SU-DHL-6 (cell line): Measurements from ENCODE around the gene RAB9A.
"Not testable (repeated sequence)": the region's sequence is repeated elsewhere in the genome, so short reads cannot be mapped to it uniquely, and the experiment has no call there.

Experiments
- H2AFZ ChIP-seq: fragments of 200-600 bp; sonication (generic); 2 replicates; pipeline ENCODE4 v1.6.1; 2014; ENCODE audit warnings: low read depth, mild to moderate bottlenecking, moderate library complexity, mixed read lengths, antibody characterized with exemption, low read length; ENCODE audit not compliant: severe bottlenecking
- H3F3A ChIP-seq: fragments of 200-600 bp; shearing (Covaris generic); 2 replicates; pipeline ENCODE4 v1.6.0; 2016; ENCODE audit warnings: antibody characterized with exemption, mild to moderate bottlenecking; ENCODE audit not compliant: insufficient read depth
- H3K27ac ChIP-seq: fragments of 200-600 bp; sonication (generic); 2 replicates; pipeline ENCODE4 v1.5.1; 2016; ENCODE audit warnings: low read depth, mild to moderate bottlenecking, low read length, moderate library complexity, mixed read lengths
- H3K27me3 ChIP-seq: fragments of 200-600 bp; sonication (generic), shearing (Covaris generic); 2 replicates; pipeline ENCODE4 v1.6.0; 2014; ENCODE audit warnings: mild to moderate bottlenecking, low read length
- H3K36me3 ChIP-seq: fragments of 200-600 bp; sonication (generic); 2 replicates; pipeline ENCODE4 v1.6.1; 2014; ENCODE audit warnings: mild to moderate bottlenecking, low read length, mixed read lengths
- H3K4me2 ChIP-seq: fragments of 300-600, 200-600 bp; shearing (Covaris generic), sonication (generic); 2 replicates; pipeline ENCODE4 v1.6.0; 2014; ENCODE audit warnings: low read length, low read depth, mild to moderate bottlenecking; ENCODE audit not compliant: poor library complexity, severe bottlenecking
- H3K4me3 ChIP-seq: fragments of 200-600 bp; sonication (generic); 2 replicates; pipeline ENCODE4 v1.5.1; 2014; ENCODE audit warnings: antibody characterized with exemption, low read length, mild to moderate bottlenecking, mixed read lengths; ENCODE audit not compliant: insufficient read depth, poor library complexity, severe bottlenecking
- H3K79me2 ChIP-seq: fragments of 200-600 bp; sonication (generic); 2 replicates; pipeline ENCODE4 v1.6.1; 2014; ENCODE audit warnings: mild to moderate bottlenecking, low read length, moderate library complexity; ENCODE audit not compliant: insufficient read depth
- H3K9ac ChIP-seq: fragments of 200-600 bp; sonication (generic); 2 replicates; pipeline ENCODE4 v1.7.0; 2014; ENCODE audit warnings: mild to moderate bottlenecking, low read length
- H3K9me2 ChIP-seq: fragments of 200-600 bp; sonication (generic); replicated peaks from 2 replicates; pipeline ENCODE4 v1.6.1; 2014; ENCODE audit warnings: low read length; ENCODE audit not compliant: insufficient read depth
- H3K9me3 ChIP-seq: fragments of 200-600 bp; sonication (generic); 2 replicates; pipeline ENCODE4 v1.6.1; 2014; ENCODE audit warnings: low read length, mixed read lengths; ENCODE audit not compliant: insufficient read depth
- H4K20me1 ChIP-seq: fragments of 200-600 bp; sonication (generic); 2 replicates; pipeline ENCODE4 v1.6.1; 2014; ENCODE audit warnings: low read depth, mild to moderate bottlenecking, antibody characterized with exemption, low read length, moderate library complexity, mixed read lengths
- EZH2phosphoT487 ChIP-seq: fragments of 200-600 bp; sonication (generic), shearing (Covaris generic); conservative IDR thresholded peaks from 2 replicates; pipeline ENCODE4 v1.6.1; 2018; ENCODE audit warnings: mild to moderate bottlenecking, antibody characterized with exemption, low read length, moderate library complexity, mixed read lengths
- TF ChIP-seq, protein P1 (sequence below): fragments of 200-600 bp; sonication (generic); IDR thresholded peaks from one replicate; pipeline ENCODE4 v1.5.1; 2017; ENCODE audit warnings: antibody characterized with exemption, mild to moderate bottlenecking, low read length, moderate library complexity; ENCODE audit not compliant: insufficient read depth, poor library complexity, severe bottlenecking

The RAB9A gene

DNA sequence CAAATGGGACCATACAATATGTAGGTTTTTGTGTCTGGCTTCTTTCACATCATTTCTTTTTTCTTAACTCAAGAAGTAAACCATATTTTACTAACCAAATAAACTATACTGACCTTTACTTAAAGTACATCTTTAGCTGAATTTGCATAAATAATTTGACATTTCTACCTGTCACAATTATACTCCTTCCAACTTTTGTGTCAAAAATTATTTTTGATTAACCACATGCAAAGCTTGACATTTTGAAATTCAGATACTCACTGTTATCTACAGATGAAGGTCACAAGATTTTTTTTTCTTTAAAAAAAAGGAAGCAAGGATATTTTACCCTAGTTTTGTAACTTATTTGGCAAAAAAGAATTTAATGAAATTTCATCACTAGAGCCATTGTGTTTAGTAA, 12.0 kb upstream of the RAB9A start:
- Histone ChIP-seq H3K9ac (no peak overlapping the region), H2AFZ (no peak overlapping the region)
- TF ChIP-seq EZH2phosphoT487, result no peak
- TF ChIP-seq, protein P1, sequence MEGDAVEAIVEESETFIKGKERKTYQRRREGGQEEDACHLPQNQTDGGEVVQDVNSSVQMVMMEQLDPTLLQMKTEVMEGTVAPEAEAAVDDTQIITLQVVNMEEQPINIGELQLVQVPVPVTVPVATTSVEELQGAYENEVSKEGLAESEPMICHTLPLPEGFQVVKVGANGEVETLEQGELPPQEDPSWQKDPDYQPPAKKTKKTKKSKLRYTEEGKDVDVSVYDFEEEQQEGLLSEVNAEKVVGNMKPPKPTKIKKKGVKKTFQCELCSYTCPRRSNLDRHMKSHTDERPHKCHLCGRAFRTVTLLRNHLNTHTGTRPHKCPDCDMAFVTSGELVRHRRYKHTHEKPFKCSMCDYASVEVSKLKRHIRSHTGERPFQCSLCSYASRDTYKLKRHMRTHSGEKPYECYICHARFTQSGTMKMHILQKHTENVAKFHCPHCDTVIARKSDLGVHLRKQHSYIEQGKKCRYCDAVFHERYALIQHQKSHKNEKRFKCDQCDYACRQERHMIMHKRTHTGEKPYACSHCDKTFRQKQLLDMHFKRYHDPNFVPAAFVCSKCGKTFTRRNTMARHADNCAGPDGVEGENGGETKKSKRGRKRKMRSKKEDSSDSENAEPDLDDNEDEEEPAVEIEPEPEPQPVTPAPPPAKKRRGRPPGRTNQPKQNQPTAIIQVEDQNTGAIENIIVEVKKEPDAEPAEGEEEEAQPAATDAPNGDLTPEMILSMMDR, result no peak

DNA sequence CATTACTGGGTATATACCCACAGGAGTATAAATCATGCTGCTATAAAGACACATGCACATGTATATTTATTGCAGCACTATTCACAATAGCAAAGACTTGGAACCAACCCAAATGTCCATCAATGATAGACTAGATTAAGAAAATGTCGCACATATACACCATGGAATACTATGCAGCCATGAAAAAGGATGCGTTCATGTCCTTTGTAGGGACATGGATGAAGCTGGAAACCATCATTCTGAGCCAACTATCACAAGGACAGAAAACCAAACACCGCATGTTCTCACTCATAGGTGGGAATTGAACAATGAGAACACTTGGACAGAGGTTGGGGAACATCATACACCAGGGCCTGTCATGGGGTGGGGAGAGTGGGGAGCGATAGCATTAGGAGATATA, 9.2 kb upstream of the RAB9A start:
- not testable (repeated sequence) for H3K79me2 ChIP-seq, H3K27me3 ChIP-seq, H3K4me2 ChIP-seq

More for the DNA sequence above, 12.0 kb upstream of the RAB9A start:
- H3K4me3 ChIP-seq, result no peak overlapping the region
- no peaks in the 10 kb centered on the region for H3K9me2 ChIP-seq
- no peak overlapping the region for H3K27ac ChIP-seq
- H3K4me2 ChIP-seq, result no peak overlapping the region
- H3K36me3 ChIP-seq, result no peaks in the 10 kb centered on the region
- no peaks in the 10 kb centered on the region for H3K79me2 ChIP-seq
- H3K27me3 ChIP-seq, result no peaks in the 10 kb centered on the region
- no peaks in the 10 kb centered on the region for H4K20me1 ChIP-seq
- H3F3A ChIP-seq, result no peaks in the 10 kb centered on the region
- no peaks in the 10 kb centered on the region for H3K9me3 ChIP-seq

DNA sequence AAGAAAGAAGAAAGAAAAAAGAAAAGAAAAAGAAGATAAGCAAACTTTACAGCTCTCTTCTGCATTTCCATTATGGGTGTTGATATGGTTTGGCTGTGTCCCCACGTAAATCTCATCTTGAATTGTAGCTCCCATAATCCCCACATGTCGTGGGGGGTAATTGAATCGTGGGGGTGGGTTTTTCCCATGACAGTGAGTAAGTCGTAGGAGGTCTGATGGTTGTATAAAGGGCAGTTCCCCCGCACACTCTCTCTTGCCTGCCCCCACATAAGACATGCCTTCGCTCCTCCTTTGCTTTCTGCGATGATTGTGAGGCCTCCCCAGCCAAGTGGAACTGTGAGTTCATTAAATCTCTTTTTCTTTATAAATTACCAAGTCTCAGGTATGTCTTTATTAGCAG, 7.3 kb upstream of the RAB9A start:
- Histone ChIP-seq H3K9me2 (no peaks in the 10 kb centered on the region), H4K20me1 (no peaks in the 10 kb centered on the region), H3K9me3 (no peaks in the 10 kb centered on the region), H3K4me3 (no peak overlapping the region), H3K36me3 (no peaks in the 10 kb centered on the region), H3K27ac (no peak overlapping the region), H3F3A (no peaks in the 10 kb centered on the region), H3K27me3 (no peaks in the 10 kb centered on the region), H2AFZ (no peak overlapping the region), H3K9ac (no peak overlapping the region), H3K79me2 (no peaks in the 10 kb centered on the region), H3K4me2 (no peak overlapping the region)
- TF ChIP-seq, protein P1, result no peak

More for the DNA sequence above, 9.2 kb upstream of the RAB9A start:
- not testable (repeated sequence) for H3K36me3 ChIP-seq, H4K20me1 ChIP-seq, H3F3A ChIP-seq, H2AFZ ChIP-seq, H3K4me3 ChIP-seq, H3K9me2 ChIP-seq, H3K9me3 ChIP-seq, H3K9ac ChIP-seq, H3K27ac ChIP-seq

DNA sequence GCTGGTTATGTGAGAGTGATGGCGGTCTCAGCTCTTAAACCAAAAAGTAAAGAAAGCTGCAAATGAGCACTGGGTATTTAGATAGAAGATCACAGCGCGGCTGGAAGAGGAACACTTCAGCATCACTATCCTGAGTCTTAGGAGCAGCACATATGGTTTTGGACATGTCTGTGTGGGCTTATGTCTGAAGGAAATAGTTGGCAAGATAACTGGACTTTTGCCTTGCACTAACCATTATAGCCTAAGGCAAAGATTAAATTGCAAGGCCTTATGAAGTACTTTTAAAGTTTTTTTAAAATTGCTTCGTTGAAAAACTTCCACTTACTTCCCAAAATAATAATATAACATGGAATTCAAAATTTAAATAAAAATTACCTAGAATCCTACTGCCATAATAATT, 4.6 kb upstream of the RAB9A start:
- no peak overlapping the region for H3K4me2 ChIP-seq
- no peak overlapping the region for H2AFZ ChIP-seq
- TF ChIP-seq EZH2phosphoT487, result no peak
- TF ChIP-seq, protein P1, result no peak

More for the DNA sequence above, 4.6 kb upstream of the RAB9A start:
- no peaks in the 10 kb centered on the region for H3K9me2 ChIP-seq
- H3K4me3 ChIP-seq, result no peak overlapping the region
- H3K9me3 ChIP-seq, result no peaks in the 10 kb centered on the region
- no peaks in the 10 kb centered on the region for H3K36me3 ChIP-seq
- no peaks in the 10 kb centered on the region for H4K20me1 ChIP-seq
- H3K79me2 ChIP-seq, result no peaks in the 10 kb centered on the region
- no peaks in the 10 kb centered on the region for H3F3A ChIP-seq
- H3K27me3 ChIP-seq, result no peaks in the 10 kb centered on the region
- H3K27ac ChIP-seq, result no peak overlapping the region
- H3K9ac ChIP-seq, result no peak overlapping the region
